SK-N-SH treated with all-trans-retinoic acid at 6 μM for 48 hours (cell line): Measurements from ENCODE around the gene RPA1.

ENCODE experiments used
- BACH2 ChIP-seq: fragments of 250-450 bp; sonication (Bioruptor Pico); IDR thresholded peaks from 2 replicates; pipeline ENCODE4 v1.9.0; 2021; ENCODE audit warnings: mild to moderate bottlenecking, borderline replicate concordance
- ESRRG ChIP-seq: fragments of 250-450 bp; sonication (Bioruptor Pico); IDR thresholded peaks from 2 replicates; pipeline ENCODE4 v1.6.1; 2021; ENCODE audit warnings: mild to moderate bottlenecking
- GLIS3 ChIP-seq: fragments of 250-450 bp; sonication (Bioruptor Pico); IDR thresholded peaks from 2 replicates; pipeline ENCODE4 v1.5.0; 2020; ENCODE audit warnings: mild to moderate bottlenecking, moderate library complexity
- OSR1 ChIP-seq: fragments of 250-450 bp; sonication (Bioruptor Pico); IDR thresholded peaks from 2 replicates; pipeline ENCODE4 v1.8.0; 2022; ENCODE audit warnings: moderate library complexity, mild to moderate bottlenecking, inconsistent platforms
- SNAI2 ChIP-seq: fragments of 250-450 bp; sonication (Bioruptor Pico); IDR thresholded peaks from 2 replicates; pipeline ENCODE4 v1.5.0; 2020; ENCODE audit warnings: mild to moderate bottlenecking, moderate library complexity
- TCF4 ChIP-seq: fragments of 250-450 bp; sonication (Bioruptor Pico); IDR thresholded peaks from 2 replicates; pipeline ENCODE4 v1.8.0; 2021; ENCODE audit warnings: mild to moderate bottlenecking, moderate library complexity, borderline replicate concordance
- ZFP3 ChIP-seq: fragments of 250-450 bp; sonication (Bioruptor Pico); IDR thresholded peaks from 2 replicates; pipeline ENCODE4 v1.5.0; 2020; ENCODE audit warnings: mild to moderate bottlenecking, moderate library complexity
- ZFP30 ChIP-seq: fragments of 450-650 bp; formaldehyde crosslinking; IDR thresholded peaks from 2 replicates; pipeline ENCODE4 v1.5.0; 2022; ENCODE audit warnings: mild to moderate bottlenecking, moderate library complexity
- ZNF565 ChIP-seq: fragments of 450-650 bp; formaldehyde crosslinking; conservative IDR thresholded peaks from 2 replicates; pipeline ENCODE4 v1.5.0; 2020; ENCODE audit warnings: low read depth, mild to moderate bottlenecking, moderate library complexity
- TF ChIP-seq, protein P1 (sequence below): fragments of 250-450 bp; sonication (Bioruptor Pico); IDR thresholded peaks from 2 replicates; pipeline ENCODE4 v1.8.0; 2020; ENCODE audit warnings: mild to moderate bottlenecking, moderate library complexity, borderline replicate concordance
- TF ChIP-seq, protein P2 (sequence below): fragments of 250-450 bp; sonication (Bioruptor Pico); IDR thresholded peaks from 2 replicates; pipeline ENCODE4 v1.5.1; 2020; ENCODE audit warnings: low read depth, mild to moderate bottlenecking, moderate library complexity

DNA sequence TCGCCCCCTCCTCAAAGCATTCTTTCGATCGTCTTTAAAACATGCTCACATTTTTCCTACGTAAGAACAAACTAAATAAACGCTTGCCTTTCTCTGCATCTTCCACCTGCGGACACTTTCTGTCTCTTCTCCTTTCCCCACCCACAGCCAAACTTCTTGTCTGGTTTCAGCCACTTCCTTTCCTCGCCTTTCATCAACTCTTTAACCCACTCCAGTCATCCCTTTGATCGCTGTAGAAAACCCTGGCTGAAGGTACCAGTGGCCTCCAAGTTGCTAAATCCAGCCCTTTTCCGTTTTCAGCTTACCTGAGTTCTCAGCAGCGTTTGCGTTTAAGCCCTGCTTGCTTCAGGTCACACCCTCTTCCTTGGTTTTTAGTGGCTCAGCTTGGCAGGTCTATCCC, 483 bp downstream of the RPA1 start:
- TF ChIP-seq, protein P1, sequence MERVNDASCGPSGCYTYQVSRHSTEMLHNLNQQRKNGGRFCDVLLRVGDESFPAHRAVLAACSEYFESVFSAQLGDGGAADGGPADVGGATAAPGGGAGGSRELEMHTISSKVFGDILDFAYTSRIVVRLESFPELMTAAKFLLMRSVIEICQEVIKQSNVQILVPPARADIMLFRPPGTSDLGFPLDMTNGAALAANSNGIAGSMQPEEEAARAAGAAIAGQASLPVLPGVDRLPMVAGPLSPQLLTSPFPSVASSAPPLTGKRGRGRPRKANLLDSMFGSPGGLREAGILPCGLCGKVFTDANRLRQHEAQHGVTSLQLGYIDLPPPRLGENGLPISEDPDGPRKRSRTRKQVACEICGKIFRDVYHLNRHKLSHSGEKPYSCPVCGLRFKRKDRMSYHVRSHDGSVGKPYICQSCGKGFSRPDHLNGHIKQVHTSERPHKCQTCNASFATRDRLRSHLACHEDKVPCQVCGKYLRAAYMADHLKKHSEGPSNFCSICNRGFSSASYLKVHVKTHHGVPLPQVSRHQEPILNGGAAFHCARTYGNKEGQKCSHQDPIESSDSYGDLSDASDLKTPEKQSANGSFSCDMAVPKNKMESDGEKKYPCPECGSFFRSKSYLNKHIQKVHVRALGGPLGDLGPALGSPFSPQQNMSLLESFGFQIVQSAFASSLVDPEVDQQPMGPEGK (CRISPR knock-in tag), result no peak
- TF ChIP-seq SNAI2 (CRISPR knock-in tag) (no peak), ZFP30 (CRISPR knock-in tag) (no peak), TCF4 (no peak), GLIS3 (CRISPR knock-in tag) (no peak), OSR1 (CRISPR knock-in tag) (no peak), ESRRG (CRISPR knock-in tag) (no peak), ZNF565 (CRISPR knock-in tag) (no peak), BACH2 (no peak), ZFP3 (CRISPR knock-in tag) (no peak)
- TF ChIP-seq, protein P2, sequence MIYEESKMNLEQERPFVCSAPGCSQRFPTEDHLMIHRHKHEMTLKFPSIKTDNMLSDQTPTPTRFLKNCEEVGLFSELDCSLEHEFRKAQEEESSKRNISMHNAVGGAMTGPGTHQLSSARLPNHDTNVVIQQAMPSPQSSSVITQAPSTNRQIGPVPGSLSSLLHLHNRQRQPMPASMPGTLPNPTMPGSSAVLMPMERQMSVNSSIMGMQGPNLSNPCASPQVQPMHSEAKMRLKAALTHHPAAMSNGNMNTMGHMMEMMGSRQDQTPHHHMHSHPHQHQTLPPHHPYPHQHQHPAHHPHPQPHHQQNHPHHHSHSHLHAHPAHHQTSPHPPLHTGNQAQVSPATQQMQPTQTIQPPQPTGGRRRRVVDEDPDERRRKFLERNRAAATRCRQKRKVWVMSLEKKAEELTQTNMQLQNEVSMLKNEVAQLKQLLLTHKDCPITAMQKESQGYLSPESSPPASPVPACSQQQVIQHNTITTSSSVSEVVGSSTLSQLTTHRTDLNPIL, result no peak
